DMS114 treated with DMSO at 0.1 percent for 48 hours (cell line): ENCODE measurements around the gene HLA-DPA1.
A peak's percentile ranks its signal among the peaks of the same experiment; 100 is the strongest.

ENCODE experiments used
- DNase-seq: peaks from one replicate; lab custom pipeline; 2025; ENCODE audit not compliant: unreplicated experiment; lab: John Stamatoyannopoulos, UW

HLA-DPA1 gene

DNA sequence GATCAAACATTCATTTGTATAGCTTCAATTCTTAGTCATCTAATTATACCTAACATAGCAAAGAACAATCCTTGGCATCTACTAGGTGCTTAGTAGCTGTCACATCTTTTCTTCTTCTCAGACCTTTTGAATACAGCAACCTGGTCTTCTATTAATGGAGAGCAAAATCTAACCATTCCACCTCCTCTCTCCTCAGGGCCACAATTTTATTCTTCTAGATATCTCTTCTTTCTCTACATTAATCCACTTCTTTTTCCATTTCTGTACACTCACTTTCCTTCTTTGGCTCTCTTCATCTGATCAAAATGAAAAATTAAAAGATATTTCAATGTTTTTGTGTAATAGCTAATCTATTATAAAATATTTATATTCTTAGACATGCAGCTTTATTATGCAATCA lies 55.0 kb downstream of the HLA-DPA1 start:
- DNase-seq = no peak

- no peak for DNase-seq
Measured at GRCh38 chr6:33017694-33018353, 55.6 kb downstream of the HLA-DPA1 start.

DNA sequence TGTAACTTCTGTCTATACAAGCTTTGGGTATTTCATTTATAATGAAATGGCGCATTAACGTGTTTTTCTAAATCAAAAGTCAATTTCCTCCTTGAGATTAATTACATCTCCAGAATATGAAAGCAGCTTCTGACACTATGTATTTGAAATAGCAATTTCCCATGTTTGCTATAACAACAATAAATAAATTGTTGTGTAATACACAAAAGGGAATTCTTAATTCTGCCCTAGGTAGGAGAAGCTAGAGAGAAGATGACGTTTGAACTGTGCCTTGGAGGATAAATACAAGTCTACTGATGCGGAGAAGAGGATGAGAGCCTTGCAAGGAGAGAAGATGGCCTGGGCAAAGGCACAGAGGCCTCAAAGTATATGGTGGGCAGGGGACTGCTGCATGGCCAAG lies 56.4 kb downstream of the HLA-DPA1 start:
- DNase-seq = no peak

- no peak for DNase-seq
Measured at GRCh38 chr6:33015798-33016197, 57.7 kb downstream of the HLA-DPA1 start.

DNA sequence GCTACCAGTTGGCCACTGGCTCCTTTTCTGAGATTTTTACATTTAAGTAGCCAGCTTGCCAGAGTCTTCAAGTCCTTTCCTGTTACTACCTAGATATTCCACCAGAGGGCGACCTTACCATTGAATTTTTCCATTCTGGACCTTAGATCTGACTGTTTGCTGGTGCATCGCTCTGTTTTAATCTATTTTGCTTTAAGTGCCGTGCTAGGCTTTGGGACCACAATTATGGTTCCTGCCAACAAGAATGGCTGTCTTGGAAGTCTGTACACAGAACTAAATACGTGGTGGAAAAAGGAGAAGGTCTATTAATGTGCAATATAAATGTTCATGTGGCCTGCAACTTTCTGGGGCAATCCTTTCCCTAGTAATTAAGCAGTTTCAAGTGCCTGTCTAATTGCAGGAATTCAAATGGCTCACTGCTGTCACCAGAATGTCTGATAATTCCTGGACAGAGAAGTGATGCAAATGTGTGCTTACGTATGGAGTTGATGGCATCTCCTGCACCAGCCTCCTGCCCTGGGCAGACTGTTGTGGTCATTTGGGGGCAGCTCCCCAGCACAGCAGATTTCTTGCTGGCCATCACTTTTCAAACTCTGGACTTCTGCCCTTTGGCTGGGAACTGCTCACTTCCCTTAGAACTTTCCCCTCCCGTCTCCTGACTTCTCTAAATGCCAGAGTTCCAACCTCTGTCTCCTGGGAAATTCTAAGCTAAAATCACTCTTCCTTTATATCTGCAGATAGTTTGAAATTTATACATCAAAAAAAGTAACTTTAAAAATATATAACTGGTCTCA lies 58.4 kb downstream of the HLA-DPA1 start:
- DNase-seq = peak; percentile 94
